ENCODE data around the gene FBXO41.

DNA sequence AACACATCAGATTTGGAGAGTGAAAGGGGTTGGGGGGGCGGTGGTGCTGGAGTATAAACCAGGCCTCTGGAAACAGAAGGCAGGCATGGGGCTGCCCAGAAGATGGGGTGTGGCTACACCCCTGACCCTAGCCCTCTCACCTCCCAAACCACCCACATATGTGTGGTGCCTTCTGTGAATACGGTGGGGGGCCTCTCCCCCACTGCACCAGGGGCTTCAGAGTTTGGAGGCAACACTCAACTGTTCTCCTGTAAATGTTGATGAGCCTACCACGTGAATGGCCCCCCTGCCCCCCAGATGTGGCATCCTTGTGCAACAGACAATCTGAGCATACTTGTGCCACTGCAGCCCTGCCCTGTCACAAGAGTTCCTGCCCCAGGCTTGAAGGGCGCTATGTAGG is 19.5 kb downstream of the FBXO41 start:
- TF ChIP-seq ZNF274 (IDR thresholded peaks at IDR 0.05; ENCODE audit: low read depth, low read length): no peak
- TF ChIP-seq YY1 (IDR thresholded peaks at IDR 0.05; ENCODE audit: insufficient read depth, insufficient read length): no peak
- TF ChIP-seq SUZ12 (IDR thresholded peaks at IDR 0.05; ENCODE audit: extremely low read depth, insufficient read depth, insufficient read length): no peak

Data from NT2/D1 (cell line).